Ovary (tissue), 1 donor: ENCODE data around the gene PAK3.

ENCODE experiments used
- EP300 ChIP-seq: sonication (generic); formaldehyde crosslinking; IDR thresholded peaks from one replicate; pipeline ENCODE4 v1.6.1; 2017; ENCODE audit warnings: antibody characterized with exemption
- POLR2A ChIP-seq: fragments of 450-650 bp; IDR thresholded peaks from one replicate; pipeline ENCODE4 v1.6.1; 2017; ENCODE audit warnings: antibody characterized with exemption, mild to moderate bottlenecking, moderate library complexity

DNA sequence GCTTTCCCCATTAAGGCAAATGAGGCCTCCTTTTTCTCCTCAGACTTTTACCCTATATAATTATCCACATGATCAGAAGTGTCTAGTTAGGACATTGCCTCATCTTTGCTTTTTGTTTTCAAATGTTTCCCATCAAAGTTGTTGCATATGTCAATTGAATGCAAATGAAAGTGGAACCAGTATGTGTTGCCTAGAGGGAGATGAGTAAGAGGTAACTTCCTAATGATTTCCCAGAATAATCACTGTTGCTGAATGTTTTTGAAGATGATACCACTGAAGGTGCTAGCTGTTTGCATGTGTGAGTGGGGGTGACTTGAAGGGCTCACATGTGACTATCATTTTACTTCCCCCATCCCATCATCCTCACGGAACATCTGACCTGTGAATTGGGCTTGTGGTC lies 33.9 kb downstream of the PAK3 start:
- TF ChIP-seq POLR2A (no peak), EP300 (no peak)
